WTC11 (cell line): ENCODE measurements around the gene CD6. TPM values are rescaled to one million over a fixed set of nuclear protein-coding genes. Genes with fewer than 3 reads are reported as not detected.

Experiments used
- ATAC-seq: fragments of 200-7000 bp; cut with Tn5 transposase; 2 replicates; pipeline ENCODE4 v1.10.0; 2021; ENCODE audit warnings: mild to moderate bottlenecking, moderate library complexity
- CTCF ChIA-PET: fragments of 300-600 bp; sonication (Branson Sonifier 250); formaldehyde crosslinking; loops from one replicate; lab custom pipeline; 2021; ENCODE audit warnings: antibody characterized with exemption; lab: Charles Lee
- POLR2A ChIA-PET: fragments of 350-600 bp; sonication (Branson Sonifier 250); formaldehyde crosslinking; loops from one replicate; lab custom pipeline; 2021; ENCODE audit warnings: antibody characterized with exemption; lab: Charles Lee
- DNase-seq: peaks from one replicate; pipeline ENCODE4 v3.0.0; 2021; ENCODE audit warnings: low spot score
- H3K27ac Mint-ChIP-seq: 2 replicates; pipeline ENCODE4 v1.8.0; 2021; ENCODE audit warnings: mixed read lengths
- H3K27me3 Mint-ChIP-seq: 2 replicates; pipeline ENCODE4 v1.8.0; 2021; ENCODE audit warnings: low read depth, mild to moderate bottlenecking, moderate library complexity, mixed read lengths
- H3K36me3 Mint-ChIP-seq: 2 replicates; pipeline ENCODE4 v1.8.0; 2021; ENCODE audit warnings: mixed read lengths
- H3K4me1 Mint-ChIP-seq: 2 replicates; pipeline ENCODE4 v1.8.0; 2022; ENCODE audit warnings: mixed read lengths
- H3K4me3 Mint-ChIP-seq: 2 replicates; pipeline ENCODE4 v1.8.0; 2021; ENCODE audit warnings: mild to moderate bottlenecking, moderate library complexity, mixed read lengths
- H3K9me3 Mint-ChIP-seq: 2 replicates; pipeline ENCODE4 v1.8.0; 2021; ENCODE audit warnings: mixed read lengths
- AFF4 ChIP-seq: sonication (generic); formaldehyde crosslinking; IDR thresholded peaks from 2 replicates; pipeline ENCODE4 v1.8.1; 2023; ENCODE audit warnings: mild to moderate bottlenecking, missing genetic modification reagents, borderline replicate concordance
- ATF2 ChIP-seq: sonication (generic); formaldehyde crosslinking; IDR thresholded peaks from 2 replicates; pipeline ENCODE4 v1.8.1; 2022; ENCODE audit warnings: low read depth, missing genetic modification reagents, borderline replicate concordance
- ATF3 ChIP-seq: sonication (generic); formaldehyde crosslinking; conservative IDR thresholded peaks from 2 replicates; pipeline ENCODE4 v1.8.1; 2022; ENCODE audit warnings: mild to moderate bottlenecking, missing genetic modification reagents
- CBFB ChIP-seq: sonication (generic); formaldehyde crosslinking; IDR thresholded peaks from 2 replicates; pipeline ENCODE4 v1.8.1; 2022; ENCODE audit warnings: mild to moderate bottlenecking, low read depth, missing genetic modification reagents
- CDX4 ChIP-seq: fragments of 250-450 bp; sonication (Bioruptor Pico); IDR thresholded peaks from 2 replicates; pipeline ENCODE4 v1.9.0; 2021; ENCODE audit warnings: moderate library complexity, mild to moderate bottlenecking, inconsistent platforms, borderline replicate concordance
- CREM ChIP-seq: sonication (generic); formaldehyde crosslinking; IDR thresholded peaks from 2 replicates; pipeline ENCODE4 v1.8.1; 2022; ENCODE audit warnings: mild to moderate bottlenecking, missing genetic modification reagents, moderate library complexity
- E2F4 ChIP-seq: sonication (generic); formaldehyde crosslinking; IDR thresholded peaks from 2 replicates; pipeline ENCODE4 v1.8.1; 2022; ENCODE audit warnings: low read depth, mild to moderate bottlenecking, moderate library complexity, missing genetic modification reagents, borderline replicate concordance
- EMX1 ChIP-seq: fragments of 250-450 bp; sonication (Bioruptor Pico); IDR thresholded peaks from 2 replicates; pipeline ENCODE4 v1.8.0; 2021; ENCODE audit warnings: mild to moderate bottlenecking
- FOXJ3 ChIP-seq: sonication (generic); formaldehyde crosslinking; IDR thresholded peaks from 2 replicates; pipeline ENCODE4 v1.9.0; 2021; ENCODE audit warnings: missing genetic modification reagents, mild to moderate bottlenecking, borderline replicate concordance
- FOXP4 ChIP-seq: sonication (generic); formaldehyde crosslinking; IDR thresholded peaks from 2 replicates; pipeline ENCODE4 v1.8.0; 2022; ENCODE audit warnings: mild to moderate bottlenecking, missing genetic modification reagents
- HMGXB4 ChIP-seq: sonication (generic); formaldehyde crosslinking; IDR thresholded peaks from 2 replicates; pipeline ENCODE4 v1.8.1; 2023; ENCODE audit warnings: mild to moderate bottlenecking, moderate library complexity, missing genetic modification reagents
- IRF2 ChIP-seq: sonication (generic); formaldehyde crosslinking; IDR thresholded peaks from 2 replicates; pipeline ENCODE4 v1.8.0; 2022; ENCODE audit warnings: low read depth, missing genetic modification reagents, borderline replicate concordance
- JAZF1 ChIP-seq: fragments of 250-450 bp; sonication (Bioruptor Pico); IDR thresholded peaks from 2 replicates; pipeline ENCODE4 v1.9.0; 2021; ENCODE audit warnings: moderate library complexity, mild to moderate bottlenecking, inconsistent platforms
- MAX ChIP-seq: sonication (generic); formaldehyde crosslinking; IDR thresholded peaks from 2 replicates; pipeline ENCODE4 v1.8.0; 2022; ENCODE audit warnings: mild to moderate bottlenecking, missing genetic modification reagents
- MXD4 ChIP-seq: fragments of 250-450 bp; sonication (Bioruptor Pico); IDR thresholded peaks from 2 replicates; pipeline ENCODE4 v1.8.0; 2021; ENCODE audit warnings: mild to moderate bottlenecking, moderate library complexity, borderline replicate concordance
- NR3C1 ChIP-seq: sonication (generic); formaldehyde crosslinking; conservative IDR thresholded peaks from 2 replicates; pipeline ENCODE4 v1.8.1; 2023; ENCODE audit warnings: low read depth, mild to moderate bottlenecking, missing genetic modification reagents
- TEAD1 ChIP-seq: sonication (generic); formaldehyde crosslinking; IDR thresholded peaks from 2 replicates; pipeline ENCODE4 v1.8.0; 2022; ENCODE audit warnings: mild to moderate bottlenecking, missing genetic modification reagents
- ZNF232 ChIP-seq: sonication (generic); formaldehyde crosslinking; IDR thresholded peaks from 2 replicates; pipeline ENCODE4 v1.8.0; 2022; ENCODE audit warnings: mild to moderate bottlenecking, missing genetic modification reagents
- ZNF425 ChIP-seq: fragments of 250-450 bp; sonication (Bioruptor Pico); conservative IDR thresholded peaks from 2 replicates; pipeline ENCODE4 v1.9.0; 2021; ENCODE audit warnings: mild to moderate bottlenecking
- ZNF671 ChIP-seq: fragments of 250-450 bp; sonication (Bioruptor Pico); IDR thresholded peaks from 2 replicates; pipeline ENCODE4 v1.8.0; 2021; ENCODE audit warnings: mild to moderate bottlenecking
- total RNA-seq: library from RNA; stranded (reverse); gene quantifications from 3 replicates; pipeline ENCODE4 v1.2.3, GENCODE V29; 2021

The CD6 gene
- total RNA-seq, 1 experiment from 2014 or later, result 1.0 TPM

GRCh38 chr11:61034704-61035525 lies 63.4 kb downstream of the CD6 start:
- Mint-ChIP-seq H3K27ac (no peak overlapping the region), H3K4me3 (no peak overlapping the region), H3K27me3 (no peaks in the 10 kb centered on the region), H3K36me3 (no peaks in the 10 kb centered on the region), H3K4me1 (no peaks in the 10 kb centered on the region), H3K9me3 (no peaks in the 10 kb centered on the region)
- ChIA-PET CTCF (no interaction called here), POLR2A (no interaction called here)
- TF ChIP-seq EMX1 (CRISPR knock-in tag) (no peak), ZNF232 (CRISPR knock-in tag) (no peak), FOXP4 (CRISPR knock-in tag) (no peak), HMGXB4 (CRISPR knock-in tag) (no peak), MAX (CRISPR knock-in tag) (no peak), IRF2 (CRISPR knock-in tag) (no peak), CREM (CRISPR knock-in tag) (no peak), TEAD1 (CRISPR knock-in tag) (no peak), MXD4 (CRISPR knock-in tag) (no peak), ATF3 (CRISPR knock-in tag) (no peak), CBFB (CRISPR knock-in tag) (no peak), ATF2 (CRISPR knock-in tag) (no peak), JAZF1 (CRISPR knock-in tag) (no peak), AFF4 (CRISPR knock-in tag) (no peak), CDX4 (CRISPR knock-in tag) (no peak), E2F4 (CRISPR knock-in tag) (no peak), ZNF425 (no peak), ZNF671 (CRISPR knock-in tag) (no peak), NR3C1 (CRISPR knock-in tag) (no peak), FOXJ3 (CRISPR knock-in tag) (no peak)
- ATAC-seq, result no peak
- DNase-seq, result no peak
